HG03045 (cell line): ENCODE results near the gene MED16.
"Not testable (repeated sequence)": the region's sequence is repeated elsewhere in the genome, so short reads cannot be mapped to it uniquely, and the experiment has no call there.

Experiments
- ATAC-seq: cut with Tn5 transposase; IDR thresholded peaks from one replicate; pipeline ENCODE4 v1.9.1; 2021; ENCODE audit warnings: mild to moderate bottlenecking, moderate library complexity; ENCODE audit not compliant: unreplicated experiment

Gene MED16

GRCh38 chr19:891421-892200 is 1.4 kb downstream of the MED16 start:
- not testable (repeated sequence) for ATAC-seq

GRCh38 chr19:890831-891230 is 2.2 kb downstream of the MED16 start:
- no peak for ATAC-seq

GRCh38 chr19:889662-890295 is 3.2 kb downstream of the MED16 start:
- no peak for ATAC-seq

- ATAC-seq: no peak
Observed at GRCh38 chr19:888581-889385, 4.2 kb downstream of the MED16 start.

- no peak for ATAC-seq
Observed at GRCh38 chr19:887599-887998, 5.4 kb downstream of the MED16 start.

- ATAC-seq: no peak
Observed at GRCh38 chr19:887072-887471, 5.9 kb downstream of the MED16 start.

GRCh38 chr19:885536-886224 is 7.3 kb downstream of the MED16 start:
- ATAC-seq: no peak

- no peak for ATAC-seq
Observed at GRCh38 chr19:884420-885211, 8.4 kb downstream of the MED16 start.

GRCh38 chr19:883661-884211 is 9.3 kb downstream of the MED16 start:
- no peak for ATAC-seq

GRCh38 chr19:882871-883497 is 10.0 kb downstream of the MED16 start:
- ATAC-seq: no peak

- no peak for ATAC-seq
Observed at GRCh38 chr19:881385-882071, 11.5 kb downstream of the MED16 start.

- ATAC-seq: no peak
Observed at GRCh38 chr19:879711-880438, 13.1 kb downstream of the MED16 start.

GRCh38 chr19:878751-879561 is 14.0 kb downstream of the MED16 start:
- not testable (repeated sequence) for ATAC-seq

GRCh38 chr19:877992-878660 is 14.9 kb downstream of the MED16 start:
- not testable (repeated sequence) for ATAC-seq

- ATAC-seq: no peak
Observed at GRCh38 chr19:876780-877314, 16.1 kb downstream of the MED16 start.

GRCh38 chr19:876089-876488 is 16.9 kb downstream of the MED16 start:
- ATAC-seq: no peak
